Lung (tissue), 12 donors: ENCODE measurements around the gene IRGC. TPM values are rescaled to one million over a fixed set of nuclear protein-coding genes. Genes with fewer than 3 reads are reported as not detected.
A peak's percentile ranks its signal among the peaks of the same experiment; 100 is the strongest.
"Not testable (repeated sequence)": the region's sequence is repeated elsewhere in the genome, so short reads cannot be mapped to it uniquely, and the experiment has no call there.

Experiments
- ATAC-seq: fragments of 200-7000 bp; cut with Tn5 transposase; one replicate; pipeline ENCODE4 v1.9.1; 2020; ENCODE audit warnings: moderate number of reproducible peaks; ENCODE audit not compliant: insufficient read depth, low FRiP score
- DNase-seq, 3 donors: peaks; one replicate each; pipeline ENCODE4 v3.0.0-alpha.2; 2013 to 2017
- H3K27ac ChIP-seq, 2 donors: one replicate each; pipeline ENCODE4 v1.5.1; 2013; ENCODE audit warnings: mild to moderate bottlenecking in 2 of 2, moderate library complexity in 2 of 2, control low read depth in 1 of 2, inconsistent platforms in 1 of 2, low read depth in 1 of 2, low read length in 1 of 2
- H3K27me3 ChIP-seq, 3 donors: one replicate each; pipeline ENCODE4 v1.5.1; 2013; ENCODE audit warnings: low read length in 2 of 3; ENCODE audit not compliant: control insufficient read depth in 3 of 3, insufficient read depth in 3 of 3
- H3K36me3 ChIP-seq, 4 donors: one replicate each; pipeline ENCODE4 v1.5.1; 2013; ENCODE audit warnings: low read length in 4 of 4, mild to moderate bottlenecking in 1 of 4, moderate library complexity in 1 of 4; ENCODE audit not compliant: control insufficient read depth in 4 of 4, insufficient read depth in 4 of 4
- H3K4me1 ChIP-seq, 5 donors: one replicate each; pipeline ENCODE4 v1.5.1; 2013; ENCODE audit warnings: low read length in 5 of 5, mild to moderate bottlenecking in 2 of 5, moderate library complexity in 1 of 5; ENCODE audit not compliant: control insufficient read depth in 5 of 5, insufficient read depth in 5 of 5
- H3K4me3 ChIP-seq: one replicate; pipeline ENCODE4 v1.5.1; 2013; ENCODE audit warnings: mild to moderate bottlenecking, control low read depth, moderate library complexity
- H3K9ac ChIP-seq, 2 donors: one replicate each; pipeline ENCODE4 v1.5.1; 2013; ENCODE audit warnings: low read length in 2 of 2, control low read depth in 1 of 2; ENCODE audit not compliant: insufficient read depth in 1 of 2
- H3K9me3 ChIP-seq, 4 donors: one replicate each; pipeline ENCODE4 v1.5.1; 2013; ENCODE audit warnings: low read length in 3 of 4, mild to moderate bottlenecking in 1 of 4, moderate library complexity in 1 of 4; ENCODE audit not compliant: control insufficient read depth in 4 of 4, insufficient read depth in 3 of 4
- WGBS, 2 donors: extraction: QIAGEN DNeasy Blood & Tissue Kit; methylation state at CpG; one replicate each; pipeline ENCODE4 v1.1.7; 2013; 5-methylcytosine and 5-hydroxymethylcytosine counted together
- polyA plus RNA-seq, 2 donors: library from polyadenylated mRNA; stranded (reverse); fragments of 200-250 nt; gene quantifications; one replicate each; pipeline ENCODE4 v1.2.1, GENCODE V29; 2013
- total RNA-seq, 2 donors: library from RNA; depleted of rRNA in 1 of 2; stranded (reverse); fragments of >200 nt in 1 of 2; gene quantifications; one replicate each; pipeline ENCODE4 v1.2.1, GENCODE V29; 2014 to 2021
- TF ChIP-seq, protein P1 (sequence below): IDR thresholded peaks from 2 replicates; pipeline ENCODE4 v1.5.1; 2012; ENCODE audit warnings: mild to moderate bottlenecking; ENCODE audit errors: control extremely low read depth, extremely low read depth
- donor health status: control.
- donor health status: control.
- donor health status: Bipolar disorder and iron deficiency.
- donor health status: healthy.
- donor health status: DM: yes; HTN: yes; CAD: no.

The IRGC gene
- total and polyA plus RNA-seq, 4 donors = not detected

DNA sequence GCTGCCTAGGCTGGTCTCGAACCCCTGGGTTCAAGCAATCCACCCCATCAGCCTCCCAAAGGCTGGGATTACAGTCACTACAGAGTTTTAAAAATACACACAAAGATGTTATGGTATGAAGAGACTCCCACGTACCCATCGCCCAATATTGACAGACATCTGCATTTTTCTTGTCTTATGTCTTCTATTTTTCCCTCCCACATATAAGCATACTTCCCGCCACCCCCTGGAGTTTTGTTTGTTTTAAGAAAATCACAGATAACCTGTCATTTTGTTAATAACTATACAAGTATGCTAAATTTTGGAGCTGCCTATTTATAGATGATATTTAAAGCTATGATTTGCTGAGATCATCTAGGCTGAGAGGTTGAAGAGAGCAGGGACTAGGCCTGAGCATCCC lies 45.1 kb downstream of the IRGC start:
- peaks cover 0 to 2% (median 0%) of the 10 kb centered on the region in 5 donors for H3K4me1 ChIP-seq
- H3K9me3 ChIP-seq = no peaks in the 10 kb centered on the region
- TF ChIP-seq, protein P1, sequence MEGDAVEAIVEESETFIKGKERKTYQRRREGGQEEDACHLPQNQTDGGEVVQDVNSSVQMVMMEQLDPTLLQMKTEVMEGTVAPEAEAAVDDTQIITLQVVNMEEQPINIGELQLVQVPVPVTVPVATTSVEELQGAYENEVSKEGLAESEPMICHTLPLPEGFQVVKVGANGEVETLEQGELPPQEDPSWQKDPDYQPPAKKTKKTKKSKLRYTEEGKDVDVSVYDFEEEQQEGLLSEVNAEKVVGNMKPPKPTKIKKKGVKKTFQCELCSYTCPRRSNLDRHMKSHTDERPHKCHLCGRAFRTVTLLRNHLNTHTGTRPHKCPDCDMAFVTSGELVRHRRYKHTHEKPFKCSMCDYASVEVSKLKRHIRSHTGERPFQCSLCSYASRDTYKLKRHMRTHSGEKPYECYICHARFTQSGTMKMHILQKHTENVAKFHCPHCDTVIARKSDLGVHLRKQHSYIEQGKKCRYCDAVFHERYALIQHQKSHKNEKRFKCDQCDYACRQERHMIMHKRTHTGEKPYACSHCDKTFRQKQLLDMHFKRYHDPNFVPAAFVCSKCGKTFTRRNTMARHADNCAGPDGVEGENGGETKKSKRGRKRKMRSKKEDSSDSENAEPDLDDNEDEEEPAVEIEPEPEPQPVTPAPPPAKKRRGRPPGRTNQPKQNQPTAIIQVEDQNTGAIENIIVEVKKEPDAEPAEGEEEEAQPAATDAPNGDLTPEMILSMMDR = no peak
- DNase-seq = no peak
- no peak overlapping the region for H3K27ac ChIP-seq
- H3K27me3 ChIP-seq = no peaks in the 10 kb centered on the region
- H3K9ac ChIP-seq = no peak overlapping the region
- no peaks in the 10 kb centered on the region for H3K36me3 ChIP-seq
- 94 to 95% methylated on average over 4 of the region's 4 CpGs for WGBS, 2 donors
- no peak for ATAC-seq
- H3K4me3 ChIP-seq = no peak overlapping the region

DNA sequence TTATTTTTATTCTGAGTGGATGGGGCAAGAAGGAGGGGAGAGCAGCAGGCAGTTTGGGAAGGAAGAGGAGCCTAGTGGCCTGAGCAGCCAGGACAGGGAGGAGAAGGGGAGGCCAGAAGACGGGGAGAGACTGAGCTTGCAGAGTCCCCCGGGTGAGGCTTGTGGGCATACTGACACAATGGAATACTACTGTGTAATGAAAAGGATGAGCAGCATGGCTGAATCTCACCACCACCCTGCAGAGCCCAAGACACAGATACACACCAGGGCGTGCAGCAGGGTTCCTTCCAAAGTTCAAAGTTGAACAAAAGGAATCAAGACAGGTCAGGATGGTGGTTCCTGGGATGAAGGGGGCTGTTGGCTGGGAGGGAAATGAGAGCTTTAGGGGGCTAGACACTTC lies 46.9 kb downstream of the IRGC start:
- TF ChIP-seq, protein P1 = no peak
- 85 to 92% methylated on average over 3 of the region's 3 CpGs for WGBS, 2 donors
- Histone ChIP-seq H3K4me1 (peaks cover 0 to 4% (median 0%) of the 10 kb centered on the region in 5 donors), H3K36me3 (no peaks in the 10 kb centered on the region), H3K27me3 (no peaks in the 10 kb centered on the region), H3K9ac (no peak overlapping the region), H3K27ac (no peak overlapping the region), H3K4me3 (no peak overlapping the region), H3K9me3 (no peaks in the 10 kb centered on the region)
- ATAC-seq (no peak), DNase-seq (no peak)

DNA sequence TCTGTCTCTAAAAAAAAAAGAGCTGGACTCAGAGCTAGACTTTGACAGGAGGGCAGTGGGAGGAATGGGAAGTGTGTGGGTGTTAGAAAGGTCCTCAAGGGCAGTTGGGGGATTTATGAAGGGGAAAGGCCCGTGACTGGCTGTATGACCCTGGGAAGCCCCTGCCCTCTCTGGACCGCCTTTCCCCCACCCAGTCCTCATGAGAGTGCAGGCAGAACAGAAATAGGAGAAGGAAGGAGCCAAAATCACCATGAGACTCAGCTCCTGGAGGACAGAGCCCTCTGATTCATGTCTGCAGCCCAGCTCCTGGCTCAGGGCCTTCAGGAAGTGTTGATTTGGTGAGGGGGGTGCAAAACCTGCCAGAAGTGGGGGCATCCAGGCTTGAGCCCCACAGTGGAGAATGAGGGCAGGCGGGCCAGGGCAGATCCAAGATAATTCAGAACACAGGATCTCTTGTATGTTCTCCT lies 47.6 kb downstream of the IRGC start:
- TF ChIP-seq, protein P1 = no peak
- Histone ChIP-seq H3K9ac (no peak overlapping the region), H3K9me3 (no peaks in the 10 kb centered on the region), H3K36me3 (no peaks in the 10 kb centered on the region), H3K4me3 (no peak overlapping the region), H3K4me1 (peaks cover 0 to 4% (median 0%) of the 10 kb centered on the region in 5 donors), H3K27ac (no peak overlapping the region), H3K27me3 (no peaks in the 10 kb centered on the region)
- DNase-seq = no peak
- 54 to 60% methylated on average over 3 of the region's 3 CpGs for WGBS, 2 donors
- peak; percentile 23 for ATAC-seq

DNA sequence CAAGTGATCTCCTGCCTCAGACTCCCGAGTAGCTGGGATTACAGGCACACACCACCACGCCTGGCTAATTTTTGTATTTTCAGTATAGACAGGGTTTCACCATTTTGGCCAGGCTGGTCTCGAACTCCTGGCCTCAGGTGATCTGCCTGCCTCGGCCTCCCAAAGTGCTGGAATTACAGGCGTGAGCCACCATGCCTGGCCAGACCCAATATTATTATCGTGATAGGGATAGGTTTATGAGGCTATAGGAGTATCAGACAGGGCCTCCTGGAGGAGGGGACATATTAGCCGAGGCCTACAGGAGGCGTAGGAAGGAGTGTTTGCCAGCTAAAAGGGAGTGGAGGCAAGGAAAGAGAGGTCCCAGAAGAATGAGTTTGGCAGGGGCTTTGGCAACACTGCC lies 48.8 kb downstream of the IRGC start:
- not testable (repeated sequence) for H3K4me1 ChIP-seq, DNase-seq, ATAC-seq, H3K4me3 ChIP-seq, H3K9me3 ChIP-seq, H3K36me3 ChIP-seq, H3K9ac ChIP-seq, H3K27me3 ChIP-seq
- H3K27ac ChIP-seq = peak overlapping the region in 1 of 2 donors; percentile 23
- 80 to 84% methylated on average over 8 of the region's 8 CpGs for WGBS, 2 donors
